Measurements from ENCODE around the gene PLK4.
"Not testable (repeated sequence)": the region's sequence is repeated elsewhere in the genome, so short reads cannot be mapped to it uniquely, and the experiment has no call there.

- not testable (repeated sequence) for TF ChIP-seq CTCF (IDR thresholded peaks at IDR 0.05); EZH2 (IDR thresholded peaks at IDR 0.05; ENCODE audit: borderline replicate concordance, insufficient read depth, low read depth, low read length, poor library complexity, severe bottlenecking)
These were observed 45.0 kb downstream of the PLK4 start for GRCh38 chr4:127925720-127926119.
